Mesothelial cell of epicardium (in vitro differentiated cells): Measurements from ENCODE around the gene MAST4. TPM values are rescaled to one million over a fixed set of nuclear protein-coding genes. Genes with fewer than 3 reads are reported as not detected.

ENCODE experiments used
- DNase-seq, 2 experiments: peaks; one replicate each; pipeline ENCODE4 v3.0.0; 2021; ENCODE audit warnings: low spot score in 2 of 2; ENCODE audit not compliant: unreplicated experiment in 2 of 2
- H3K27ac Mint-ChIP-seq: 2 replicates; pipeline ENCODE4 v1.8.0; 2021; ENCODE audit warnings: mixed read lengths
- H3K27me3 Mint-ChIP-seq: 2 replicates; pipeline ENCODE4 v1.8.0; 2021; ENCODE audit warnings: low read depth, mixed read lengths
- H3K36me3 Mint-ChIP-seq: 2 replicates; pipeline ENCODE4 v1.8.0; 2021; ENCODE audit warnings: mixed read lengths
- H3K4me1 Mint-ChIP-seq: 2 replicates; pipeline ENCODE4 v1.8.0; 2021; ENCODE audit warnings: mixed read lengths
- H3K4me3 Mint-ChIP-seq: 2 replicates; pipeline ENCODE4 v1.8.0; 2021; ENCODE audit warnings: mild to moderate bottlenecking, moderate library complexity, mixed read lengths
- H3K9me3 Mint-ChIP-seq: 2 replicates; pipeline ENCODE4 v1.8.0; 2021; ENCODE audit warnings: mixed read lengths
- total RNA-seq: library from RNA; stranded (reverse); gene quantifications from 3 replicates; pipeline ENCODE4 v1.2.1, GENCODE V29; 2021
- TF ChIP-seq, protein P1 (sequence below): fragments of 200-600 bp; sonication (generic); IDR thresholded peaks from one replicate; pipeline ENCODE4 v1.5.0; 2021; ENCODE audit warnings: antibody characterized with exemption; ENCODE audit not compliant: unreplicated experiment

MAST4 gene
- total RNA-seq, 1 donor from 2014 or later: 29.8 TPM

DNA sequence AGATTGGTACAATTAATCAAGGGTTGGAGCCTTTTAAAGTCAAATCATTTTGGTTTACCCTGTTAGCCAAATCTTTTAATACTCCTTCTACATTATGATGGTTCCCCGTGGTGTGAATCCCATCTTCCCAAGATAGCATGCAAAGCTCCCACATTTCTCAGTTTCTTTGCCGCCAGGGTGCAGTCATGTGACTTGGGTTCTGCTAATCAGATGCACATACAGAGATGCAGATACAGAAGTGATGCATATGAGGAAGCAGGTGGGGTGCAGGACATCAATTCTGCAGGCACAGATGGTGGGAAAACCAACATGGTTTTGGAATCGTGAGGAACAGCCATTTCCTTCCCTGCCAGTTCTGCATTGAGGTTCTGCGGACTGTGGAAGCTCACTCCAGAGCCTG is 8.4 kb upstream of the MAST4 start:
- no peak overlapping the region for H3K27ac Mint-ChIP-seq
- TF ChIP-seq, protein P1, sequence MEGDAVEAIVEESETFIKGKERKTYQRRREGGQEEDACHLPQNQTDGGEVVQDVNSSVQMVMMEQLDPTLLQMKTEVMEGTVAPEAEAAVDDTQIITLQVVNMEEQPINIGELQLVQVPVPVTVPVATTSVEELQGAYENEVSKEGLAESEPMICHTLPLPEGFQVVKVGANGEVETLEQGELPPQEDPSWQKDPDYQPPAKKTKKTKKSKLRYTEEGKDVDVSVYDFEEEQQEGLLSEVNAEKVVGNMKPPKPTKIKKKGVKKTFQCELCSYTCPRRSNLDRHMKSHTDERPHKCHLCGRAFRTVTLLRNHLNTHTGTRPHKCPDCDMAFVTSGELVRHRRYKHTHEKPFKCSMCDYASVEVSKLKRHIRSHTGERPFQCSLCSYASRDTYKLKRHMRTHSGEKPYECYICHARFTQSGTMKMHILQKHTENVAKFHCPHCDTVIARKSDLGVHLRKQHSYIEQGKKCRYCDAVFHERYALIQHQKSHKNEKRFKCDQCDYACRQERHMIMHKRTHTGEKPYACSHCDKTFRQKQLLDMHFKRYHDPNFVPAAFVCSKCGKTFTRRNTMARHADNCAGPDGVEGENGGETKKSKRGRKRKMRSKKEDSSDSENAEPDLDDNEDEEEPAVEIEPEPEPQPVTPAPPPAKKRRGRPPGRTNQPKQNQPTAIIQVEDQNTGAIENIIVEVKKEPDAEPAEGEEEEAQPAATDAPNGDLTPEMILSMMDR: no peak
- H3K4me3 Mint-ChIP-seq: no peak overlapping the region
- no peaks in the 10 kb centered on the region for H3K36me3 Mint-ChIP-seq
- H3K27me3 Mint-ChIP-seq: peaks cover 76% of the 10 kb centered on the region
- DNase-seq: no peak
- no peaks in the 10 kb centered on the region for H3K9me3 Mint-ChIP-seq
- H3K4me1 Mint-ChIP-seq: no peaks in the 10 kb centered on the region

DNA sequence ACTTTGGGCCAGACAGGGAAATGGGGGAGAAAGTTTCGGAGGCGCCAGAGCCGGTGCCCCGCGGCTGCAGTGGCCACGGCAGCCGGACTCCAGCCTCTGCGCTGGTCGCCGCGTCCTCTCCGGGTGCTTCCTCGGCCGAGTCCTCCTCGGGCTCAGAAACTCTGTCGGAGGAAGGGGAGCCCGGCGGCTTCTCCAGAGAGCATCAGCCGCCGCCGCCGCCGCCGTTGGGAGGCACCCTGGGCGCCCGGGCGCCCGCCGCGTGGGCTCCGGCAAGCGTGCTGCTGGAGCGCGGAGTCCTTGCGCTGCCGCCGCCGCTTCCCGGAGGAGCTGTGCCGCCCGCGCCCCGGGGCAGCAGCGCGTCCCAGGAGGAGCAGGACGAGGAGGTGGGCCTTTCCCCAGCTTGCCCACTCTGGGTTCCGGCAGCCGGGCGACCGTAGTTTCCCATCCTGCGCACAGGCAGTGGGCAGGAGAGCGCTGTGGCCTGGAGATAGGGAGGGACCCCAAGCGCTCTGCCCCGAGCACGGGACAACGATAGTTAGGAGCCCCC is 516 bp downstream of the MAST4 start:
- DNase-seq: peak; percentile 22 to 46
- Mint-ChIP-seq H3K36me3 (no peaks in the 10 kb centered on the region), H3K4me1 (peaks cover 11% of the 10 kb centered on the region), H3K27ac (no peak overlapping the region), H3K9me3 (no peaks in the 10 kb centered on the region), H3K4me3 (peak overlapping the region; percentile 78), H3K27me3 (peaks cover 83% of the 10 kb centered on the region)
- TF ChIP-seq, protein P1: no peak

DNA sequence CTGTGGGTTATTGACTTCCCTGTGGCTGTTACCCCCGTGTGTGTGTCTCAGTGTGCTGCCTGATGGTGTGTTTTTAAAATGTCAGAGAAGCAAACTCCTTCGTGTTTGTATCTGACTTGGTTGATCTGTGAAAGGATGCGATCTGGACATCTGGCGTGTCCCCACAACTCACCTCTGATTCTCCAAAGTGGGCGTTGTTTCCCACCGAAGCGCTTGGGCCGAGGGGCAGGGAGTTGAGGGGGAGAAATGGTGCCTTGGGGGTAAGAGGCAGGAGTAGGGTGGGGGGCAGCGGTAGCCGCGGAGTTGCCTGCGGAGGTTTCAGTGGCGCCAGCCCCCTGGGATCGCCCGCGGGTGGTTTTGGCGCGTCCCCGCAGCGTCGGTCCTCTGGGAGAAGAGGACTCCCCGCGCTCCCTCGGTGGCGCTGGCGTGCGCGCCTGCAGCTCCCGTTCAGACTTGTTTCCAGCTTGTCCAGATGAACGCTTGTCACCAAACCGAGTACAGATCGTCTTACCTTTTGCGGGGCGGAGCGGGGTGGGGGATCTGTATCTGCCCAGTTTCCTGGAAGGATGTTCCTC is 1.1 kb downstream of the MAST4 start:
- Mint-ChIP-seq H3K36me3 (no peaks in the 10 kb centered on the region), H3K4me3 (peak overlapping the region; percentile 78), H3K27me3 (peaks cover 83% of the 10 kb centered on the region), H3K27ac (no peak overlapping the region), H3K9me3 (no peaks in the 10 kb centered on the region), H3K4me1 (peaks cover 11% of the 10 kb centered on the region)
- TF ChIP-seq, protein P1: no peak
- DNase-seq: peak; percentile 27 to 64

DNA sequence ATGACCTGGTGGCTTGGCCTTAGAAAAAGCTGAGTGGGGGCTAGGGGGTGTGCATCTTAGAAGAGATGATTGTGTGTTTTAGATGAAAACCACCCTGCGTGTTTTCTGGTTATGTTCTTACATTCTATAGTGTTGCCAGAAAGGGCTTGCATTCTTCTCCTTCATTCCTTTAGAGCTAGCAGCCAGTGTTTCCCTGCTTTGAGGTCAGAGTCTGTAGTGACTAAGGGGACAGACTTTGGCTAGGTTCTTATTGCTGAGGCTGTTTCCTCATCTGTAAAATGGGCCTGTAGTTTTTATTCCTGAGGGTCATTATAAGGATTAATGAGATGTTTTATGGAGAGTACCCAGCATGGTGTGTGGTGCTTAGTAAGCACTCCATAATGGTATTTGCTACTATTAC is 6.4 kb downstream of the MAST4 start:
- no peak overlapping the region for H3K27ac Mint-ChIP-seq
- H3K4me1 Mint-ChIP-seq: peaks cover 3% of the 10 kb centered on the region
- TF ChIP-seq, protein P1: no peak
- no peak overlapping the region for H3K4me3 Mint-ChIP-seq
- H3K9me3 Mint-ChIP-seq: no peaks in the 10 kb centered on the region
- DNase-seq: no peak
- no peaks in the 10 kb centered on the region for H3K36me3 Mint-ChIP-seq
- peaks cover 83% of the 10 kb centered on the region for H3K27me3 Mint-ChIP-seq

DNA sequence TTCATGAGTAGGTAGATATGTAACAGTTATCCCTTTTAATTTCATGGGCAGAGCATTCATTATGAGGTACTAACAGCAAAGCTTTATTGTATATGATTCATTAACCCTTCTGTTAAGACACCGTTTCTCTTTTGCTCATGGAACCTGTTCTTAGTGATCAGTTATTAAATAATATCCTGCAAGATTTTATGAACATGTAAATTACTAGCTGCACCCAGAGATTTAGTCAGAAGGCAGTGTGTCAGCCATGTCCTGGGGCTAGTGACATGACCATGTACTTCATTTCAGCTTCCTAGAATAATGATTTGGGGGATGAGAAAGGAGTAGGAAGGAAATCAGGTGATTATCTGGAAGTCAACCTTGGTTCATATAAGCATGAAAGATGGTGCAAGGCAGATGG is 7.0 kb downstream of the MAST4 start:
- H3K9me3 Mint-ChIP-seq: no peaks in the 10 kb centered on the region
- H3K4me1 Mint-ChIP-seq: no peaks in the 10 kb centered on the region
- H3K27ac Mint-ChIP-seq: no peak overlapping the region
- TF ChIP-seq, protein P1: no peak
- peaks cover 78% of the 10 kb centered on the region for H3K27me3 Mint-ChIP-seq
- H3K36me3 Mint-ChIP-seq: no peaks in the 10 kb centered on the region
- H3K4me3 Mint-ChIP-seq: no peak overlapping the region
- no peak for DNase-seq

DNA sequence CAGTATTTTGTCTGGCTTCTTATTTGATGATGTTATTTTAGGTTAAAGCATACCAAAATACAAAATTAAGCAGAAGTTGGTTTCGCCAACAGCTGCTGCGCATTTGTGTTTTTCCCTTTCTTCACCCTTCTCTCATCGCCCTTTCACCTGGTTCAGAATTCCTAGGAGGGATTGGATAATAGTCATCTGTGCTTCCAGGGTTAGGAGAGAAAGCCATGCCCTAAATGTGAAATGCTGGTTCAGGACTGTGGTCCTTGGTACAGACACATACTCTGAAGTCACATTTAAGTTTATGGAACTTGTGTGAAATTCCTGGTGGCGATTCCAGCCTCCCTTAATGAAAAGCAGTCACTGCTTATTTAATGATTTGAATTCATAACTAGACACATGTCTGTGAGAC is 7.7 kb downstream of the MAST4 start:
- no peak overlapping the region for H3K4me3 Mint-ChIP-seq
- peaks cover 75% of the 10 kb centered on the region for H3K27me3 Mint-ChIP-seq
- no peak overlapping the region for H3K27ac Mint-ChIP-seq
- TF ChIP-seq, protein P1: no peak
- no peaks in the 10 kb centered on the region for H3K4me1 Mint-ChIP-seq
- no peak for DNase-seq
- no peaks in the 10 kb centered on the region for H3K36me3 Mint-ChIP-seq
- H3K9me3 Mint-ChIP-seq: no peaks in the 10 kb centered on the region
